Hippocampal formation (tissue), 2 donors: ENCODE data around the gene VPS4A.
A peak's percentile ranks its signal among the peaks of the same experiment; 100 is the strongest.
"Not testable (repeated sequence)": the region's sequence is repeated elsewhere in the genome, so short reads cannot be mapped to it uniquely, and the experiment has no call there.

Source experiments
- DNase-seq, 2 donors: peaks; one replicate each; lab custom pipeline; 2025; lab: John Stamatoyannopoulos, UW

Gene VPS4A

DNA sequence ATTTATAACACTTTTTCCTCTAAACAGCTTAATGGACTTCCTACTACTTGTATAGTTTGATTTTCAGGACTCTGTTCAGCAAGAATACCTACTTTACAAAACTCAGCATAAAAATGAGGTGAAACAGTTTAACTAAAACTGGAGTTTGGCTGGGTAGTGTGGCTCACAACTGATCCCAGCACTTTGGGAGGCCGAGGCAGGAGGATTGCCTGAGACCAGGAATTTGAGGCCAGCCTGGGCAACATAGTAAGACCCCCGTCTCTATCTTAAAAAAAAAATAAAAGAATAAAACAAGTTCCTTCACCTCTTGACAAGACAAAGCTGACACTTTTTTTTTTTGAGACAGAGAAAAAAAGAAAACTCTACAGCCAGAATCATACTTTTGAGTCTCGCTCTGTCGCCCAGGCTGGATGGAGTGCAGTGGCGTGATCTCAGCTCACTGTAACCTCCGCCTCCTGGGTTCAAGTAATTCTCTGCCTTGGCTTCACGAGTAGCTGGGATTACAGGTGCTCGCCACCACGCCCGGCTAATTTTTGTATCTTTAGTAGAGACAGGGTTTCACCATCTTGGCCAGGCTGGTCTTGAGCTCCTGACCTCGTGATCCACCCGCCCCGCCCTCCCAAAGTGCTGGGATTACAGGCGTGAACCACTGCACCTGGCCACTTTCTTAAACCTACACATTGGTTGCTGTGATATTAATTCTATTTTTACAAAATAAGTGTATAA lies 16.6 kb downstream of the VPS4A start:
- no peak for DNase-seq

- DNase-seq = no peak
These were observed 17.7 kb downstream of the VPS4A start for GRCh38 chr16:69328854-69329316.

GRCh38 chr16:69329369-69330285 lies 18.5 kb downstream of the VPS4A start:
- no peak for DNase-seq

GRCh38 chr16:69330286-69331109 lies 19.3 kb downstream of the VPS4A start, which contains the start of gene PDF:
PDF (minus strand) TSS chr16:69330588; CDS start chr16:69330570, 18 bp downstream.
- DNase-seq = peak; percentile 90 to 91

DNA sequence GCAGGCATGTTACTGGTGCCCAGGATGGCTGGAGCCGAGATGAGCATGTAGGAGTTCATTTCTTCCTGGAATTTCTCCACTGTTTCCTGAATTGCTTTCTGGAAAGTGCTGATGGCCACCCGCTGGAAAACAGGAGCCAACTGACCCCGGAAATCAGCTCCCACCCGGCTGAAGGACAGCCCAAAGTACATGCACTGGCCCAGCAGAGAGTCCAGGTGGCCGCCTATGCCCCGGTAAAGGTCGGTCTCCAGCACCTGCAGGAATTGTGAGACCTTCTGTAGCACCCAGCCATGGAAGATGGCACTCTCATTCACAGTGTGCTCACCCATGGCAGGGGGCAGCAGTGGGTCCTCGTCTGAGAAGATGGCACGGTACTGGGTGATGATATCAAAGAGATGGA lies 23.5 kb downstream of the VPS4A start:
- DNase-seq = no peak

DNA sequence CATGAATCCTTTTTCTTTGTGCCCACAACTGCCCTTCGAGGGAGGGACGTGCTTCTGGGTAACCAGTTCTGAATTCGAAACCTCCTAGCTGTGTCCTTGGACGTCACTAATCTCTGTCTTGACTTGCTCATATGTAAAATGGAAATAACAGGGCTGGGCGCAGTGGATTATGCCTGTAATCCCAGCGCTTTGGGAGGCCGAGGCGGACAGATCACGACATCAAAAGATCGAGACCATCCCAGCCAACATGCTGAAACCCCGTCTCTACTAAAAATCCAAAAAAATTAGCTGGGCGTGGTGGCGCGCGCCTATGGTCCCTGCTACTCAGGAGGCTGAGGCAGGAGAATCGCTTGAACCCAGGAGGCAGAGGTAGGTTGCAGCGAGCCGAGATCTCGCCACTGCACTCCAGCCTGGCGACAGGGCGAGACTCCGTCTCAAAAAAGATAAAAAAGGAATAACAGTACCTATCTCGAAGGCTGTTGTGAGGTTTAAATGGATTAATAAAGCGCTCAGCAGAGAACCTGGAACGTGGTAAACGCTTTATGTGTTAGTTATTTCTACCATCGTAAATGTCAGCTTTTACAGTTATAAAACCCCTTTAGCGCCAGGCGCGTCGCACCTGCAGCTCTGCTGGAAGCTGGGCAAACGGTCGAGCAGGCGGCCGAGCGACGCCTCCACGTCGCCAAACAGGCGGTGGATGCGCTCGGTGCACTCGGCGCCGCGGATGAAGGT lies 27.6 kb downstream of the VPS4A start:
- DNase-seq = no peak

DNA sequence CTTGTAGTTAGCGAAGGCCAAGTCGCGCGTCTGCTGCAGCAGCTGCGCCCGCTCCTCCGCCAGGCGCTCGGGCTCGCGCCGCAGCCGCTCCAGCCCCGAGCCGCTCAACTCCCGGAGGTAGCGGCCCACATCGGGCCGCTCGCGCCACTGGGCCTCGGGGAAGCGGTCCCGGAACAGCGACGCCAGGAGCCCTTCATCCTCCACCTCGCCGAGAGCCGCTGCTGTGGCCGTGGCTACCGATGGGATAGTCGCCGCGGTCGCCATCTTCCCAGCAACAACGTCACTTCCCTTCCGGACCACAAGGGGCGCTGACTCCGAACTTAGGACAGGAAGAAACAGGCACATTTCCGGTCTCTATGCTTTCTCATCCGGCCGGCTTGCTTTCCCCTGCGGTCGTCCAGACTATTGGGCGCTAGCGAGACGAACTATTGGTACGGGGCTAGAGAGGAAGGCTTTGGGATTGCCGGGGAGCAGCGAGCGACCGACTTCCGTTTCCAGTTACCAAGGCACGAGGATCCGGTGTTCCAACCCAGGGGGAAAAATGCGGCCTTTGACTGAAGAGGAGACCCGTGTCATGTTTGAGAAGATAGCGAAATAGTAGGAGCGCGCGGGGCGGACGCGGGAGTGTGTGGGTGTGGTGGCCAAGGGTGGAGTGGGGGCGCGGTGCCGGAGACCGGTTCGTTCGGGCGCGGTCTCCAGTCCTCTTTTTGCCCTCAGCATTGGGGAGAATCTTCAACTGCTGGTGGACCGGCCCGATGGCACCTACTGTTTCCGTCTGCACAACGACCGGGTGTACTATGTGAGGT lies 28.3 kb downstream of the VPS4A start, which contains the start of the genes COG8 and NIP7:
COG8 (minus strand) TSS at position 276 of the 806 bp plus-strand sequence; CDS start at position 264, 12 bp downstream.
NIP7 (plus strand) TSS at position 484 of the 806 bp plus-strand sequence; CDS start at position 542, 58 bp downstream.
- DNase-seq = peak; percentile 92 to 98

GRCh38 chr16:69340095-69340644 lies 29.0 kb downstream of the VPS4A start:
- DNase-seq = no peak

DNA sequence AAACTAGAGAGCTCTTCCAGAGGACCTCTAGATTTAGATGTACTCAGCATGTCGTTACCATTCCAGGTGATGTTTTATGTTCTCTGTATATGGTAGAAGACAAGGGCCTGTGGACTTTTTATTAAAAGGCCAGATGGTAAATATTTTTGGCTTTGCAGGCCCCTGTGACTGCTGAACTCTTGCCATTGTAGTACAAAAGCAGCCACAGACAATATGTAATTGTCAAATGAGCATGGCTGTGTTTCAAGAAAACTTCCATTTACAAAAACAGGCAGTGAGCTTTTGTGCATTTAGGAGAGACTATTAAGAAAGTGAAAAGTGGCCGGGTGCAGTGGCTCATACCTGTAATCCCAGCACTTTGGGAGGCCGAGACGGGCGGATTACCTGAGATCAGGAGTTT lies 33.0 kb downstream of the VPS4A start:
- DNase-seq = no peak

GRCh38 chr16:69345923-69346322 lies 34.8 kb downstream of the VPS4A start:
- no peak for DNase-seq

GRCh38 chr16:69346683-69347082 lies 35.5 kb downstream of the VPS4A start:
- DNase-seq = no peak

DNA sequence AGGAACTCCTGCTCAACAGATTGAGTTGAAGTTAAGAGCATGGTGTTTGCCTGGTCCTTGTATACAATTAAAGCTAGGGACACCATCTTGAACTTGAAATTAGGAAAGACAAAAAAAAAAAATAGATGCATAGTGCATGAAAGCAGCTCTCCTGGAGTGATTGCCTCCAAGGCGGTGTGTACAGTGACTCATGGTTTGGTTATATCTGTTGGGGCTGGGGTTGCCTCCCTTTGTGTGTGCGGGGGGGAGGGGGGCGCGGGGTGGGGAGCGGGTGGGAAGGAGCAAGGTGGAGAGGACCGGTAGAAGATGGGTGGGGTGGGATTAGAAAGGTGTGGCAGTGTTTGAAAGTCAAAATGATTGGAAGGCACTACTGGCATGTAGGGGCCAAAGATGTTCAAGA lies 37.1 kb downstream of the VPS4A start:
- no peak for DNase-seq

GRCh38 chr16:69349536-69349935 lies 38.4 kb downstream of the VPS4A start:
- no peak for DNase-seq

GRCh38 chr16:69350536-69351133 lies 39.5 kb downstream of the VPS4A start:
- DNase-seq = no peak

DNA sequence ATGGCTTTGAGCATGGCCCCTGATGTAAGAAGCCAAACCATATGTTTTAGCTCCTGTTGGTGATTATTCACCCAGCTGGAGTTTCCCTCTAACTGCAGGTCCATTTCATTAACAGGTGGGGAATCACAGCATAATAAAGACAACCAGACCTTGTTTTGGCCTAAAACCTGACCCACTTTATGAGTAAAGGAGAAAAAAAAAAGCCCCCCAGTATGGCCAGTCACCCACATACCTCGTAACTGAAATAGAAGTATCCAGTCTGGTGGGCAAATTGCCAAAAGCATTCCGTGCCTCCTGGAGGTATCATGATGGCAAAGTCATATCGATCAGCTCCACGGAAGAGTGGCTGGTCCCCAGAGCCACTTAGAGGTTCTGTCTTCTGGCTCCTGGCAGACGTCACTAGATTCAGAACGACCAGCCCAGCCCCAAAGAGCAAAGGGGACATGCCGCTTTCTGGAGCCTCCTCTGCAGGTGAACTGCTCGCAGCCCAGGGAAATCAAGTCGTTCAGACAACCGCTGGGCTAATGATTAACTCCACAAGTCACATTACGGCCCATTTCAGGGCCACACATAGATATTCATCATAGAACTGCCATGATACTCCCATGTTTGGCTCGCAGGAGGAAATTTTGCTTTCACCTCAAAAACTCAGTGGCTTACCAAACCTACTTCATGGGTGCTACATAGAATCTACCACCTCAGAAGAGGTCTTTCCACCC lies 40.3 kb downstream of the VPS4A start, which contains the start of gene TMED6:
TMED6 (minus strand) TSS at position 478 of the 719 bp plus-strand sequence; CDS start at position 445, 33 bp downstream.
- DNase-seq = no peak

- not testable (repeated sequence) for DNase-seq
These were observed 48.9 kb downstream of the VPS4A start for GRCh38 chr16:69360070-69360469.

DNA sequence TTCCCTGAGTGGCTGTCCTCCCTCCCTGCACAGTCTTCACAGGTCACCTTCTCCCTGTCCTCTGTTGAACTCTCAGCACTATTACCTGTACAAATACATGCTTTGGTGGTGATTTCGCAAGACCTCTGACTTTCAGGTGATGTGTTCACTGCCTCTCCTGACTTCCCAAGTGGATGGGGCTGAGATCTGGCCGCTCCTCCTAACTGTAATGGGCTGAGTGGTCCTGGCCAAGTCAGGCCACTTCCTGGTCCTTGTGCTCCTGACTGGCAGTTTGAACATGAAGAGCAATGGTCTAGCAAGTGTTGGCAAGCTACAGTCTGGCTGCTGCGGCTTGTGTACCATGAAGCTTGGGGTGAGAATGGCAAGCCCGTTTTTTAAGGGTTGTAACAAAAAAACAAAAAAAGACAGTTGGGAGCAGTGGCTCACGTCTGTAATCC lies 52.1 kb downstream of the VPS4A start:
- no peak for DNase-seq

GRCh38 chr16:69364088-69364487 lies 52.9 kb downstream of the VPS4A start:
- no peak for DNase-seq
